GM20431 (cell line): ENCODE data around the gene RHCE.
"Not testable (repeated sequence)": the region's sequence is repeated elsewhere in the genome, so short reads cannot be mapped to it uniquely, and the experiment has no call there.

ENCODE experiments used
- in situ Hi-C: fragments of 300-500 bp; cut with MseI, MboI; formaldehyde crosslinking; loops from one replicate; pipeline ENCODE4 v1.15.0; 2020; ENCODE audit warnings: low sequenced_read_pairs; ENCODE audit not compliant: unreplicated experiment

RHCE gene

GRCh38 chr1:25405731-25406305, 14.8 kb downstream of the RHCE start:
- in situ Hi-C loops, result not testable (repeated sequence)

DNA sequence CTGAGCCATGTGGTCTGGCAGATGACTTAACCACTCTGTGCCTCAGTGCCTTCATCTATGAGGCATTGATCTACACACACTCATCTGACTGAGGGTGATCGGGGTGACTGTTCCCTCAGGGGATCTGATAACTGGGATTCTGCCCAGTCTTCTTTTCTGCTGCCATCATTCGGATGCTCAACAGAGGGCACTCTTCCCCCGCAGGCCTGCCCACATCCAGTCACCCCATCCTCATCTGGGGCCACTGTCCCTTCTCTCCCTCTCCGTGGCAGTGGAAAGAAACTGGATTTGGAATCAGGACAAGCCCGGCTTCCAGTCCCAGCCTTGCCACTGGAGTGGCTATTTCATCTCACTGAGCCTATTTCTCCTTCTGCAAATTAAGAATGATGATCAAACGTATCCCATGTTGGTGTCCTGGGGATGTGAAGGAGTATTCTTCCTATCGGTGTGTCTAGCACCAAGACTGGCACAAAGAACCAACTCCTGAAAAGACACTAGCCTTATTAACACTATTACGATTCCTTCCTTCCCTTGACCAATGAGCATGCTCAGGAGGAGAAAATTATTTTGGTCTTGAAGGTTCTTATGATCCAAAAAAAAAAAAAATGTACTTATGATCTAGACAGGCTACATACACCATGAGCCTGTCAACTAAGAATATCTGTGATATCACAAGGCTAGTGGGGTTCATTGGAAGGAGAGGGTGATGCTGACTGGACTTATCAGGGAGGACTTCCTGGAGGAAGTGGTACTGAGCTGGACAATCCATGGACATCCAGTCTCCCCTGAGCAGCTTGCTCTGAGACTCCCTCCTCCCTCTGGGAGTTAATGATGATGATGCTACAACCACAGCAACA, 17.4 kb downstream of the RHCE start:
- in situ Hi-C loops, result not testable (repeated sequence)

DNA sequence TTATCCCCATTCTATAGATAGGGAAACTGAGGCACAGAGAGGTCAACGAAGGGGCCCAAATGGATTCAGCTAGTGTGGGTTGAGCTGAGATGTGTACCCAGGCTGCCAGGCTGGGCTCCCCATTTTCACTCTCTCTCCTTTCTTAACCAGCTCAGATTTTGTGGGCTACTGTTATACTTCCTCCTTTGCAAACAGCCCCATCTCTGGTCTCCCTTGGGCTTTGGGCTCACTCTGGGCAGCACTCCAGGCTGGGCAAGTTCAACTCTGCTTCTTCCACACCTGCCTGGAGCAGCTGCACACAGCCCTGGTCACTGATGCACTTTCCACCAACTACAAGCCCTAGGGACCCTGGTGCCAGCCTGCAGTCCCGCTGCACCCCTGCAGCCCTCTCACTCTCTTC, 22.5 kb downstream of the RHCE start:
- in situ Hi-C loops, result not testable (repeated sequence)

DNA sequence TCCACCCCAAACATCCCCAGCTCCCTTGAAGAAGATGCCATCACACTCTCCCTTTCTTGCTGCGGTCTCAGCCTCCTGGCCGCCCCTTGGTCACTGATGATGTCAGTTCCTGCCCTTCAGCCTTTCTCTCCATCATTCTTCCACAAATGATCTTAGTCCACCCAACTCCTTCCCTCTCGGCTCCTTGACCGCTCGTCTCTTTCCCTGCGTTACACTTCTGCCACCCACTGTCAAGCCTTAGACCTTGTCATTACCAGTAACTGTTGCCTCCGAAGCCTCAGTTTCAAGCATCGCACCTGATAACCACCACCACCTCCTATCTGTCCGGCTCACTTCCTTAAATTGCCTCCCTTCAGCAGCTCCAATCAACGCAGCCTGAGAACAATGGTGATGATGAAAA, 23.1 kb downstream of the RHCE start:
- in situ Hi-C loops, result not testable (repeated sequence)

GRCh38 chr1:25392841-25393240, 27.8 kb downstream of the RHCE start:
- in situ Hi-C loops, result no loop called here

DNA sequence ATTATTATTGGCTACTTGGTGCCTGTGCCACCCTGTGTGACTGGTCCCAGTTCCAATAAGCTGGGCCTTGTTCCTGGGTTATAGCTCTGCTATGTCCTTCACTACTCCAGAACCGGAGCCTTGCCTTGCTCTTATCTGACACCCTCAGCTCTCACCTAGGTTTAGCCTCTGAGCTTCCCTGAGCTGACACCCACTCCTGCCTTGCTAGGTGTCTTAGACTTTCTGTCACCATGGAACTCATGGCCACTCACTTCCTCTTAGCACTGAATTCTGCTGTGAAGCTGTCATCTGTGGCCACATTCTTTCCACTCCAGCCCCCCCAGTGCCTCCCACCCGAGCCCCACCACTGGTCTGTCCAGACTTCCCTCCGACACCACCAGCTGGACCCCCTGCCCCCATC, 30.9 kb downstream of the RHCE start:
- in situ Hi-C loops, result not testable (repeated sequence)

DNA sequence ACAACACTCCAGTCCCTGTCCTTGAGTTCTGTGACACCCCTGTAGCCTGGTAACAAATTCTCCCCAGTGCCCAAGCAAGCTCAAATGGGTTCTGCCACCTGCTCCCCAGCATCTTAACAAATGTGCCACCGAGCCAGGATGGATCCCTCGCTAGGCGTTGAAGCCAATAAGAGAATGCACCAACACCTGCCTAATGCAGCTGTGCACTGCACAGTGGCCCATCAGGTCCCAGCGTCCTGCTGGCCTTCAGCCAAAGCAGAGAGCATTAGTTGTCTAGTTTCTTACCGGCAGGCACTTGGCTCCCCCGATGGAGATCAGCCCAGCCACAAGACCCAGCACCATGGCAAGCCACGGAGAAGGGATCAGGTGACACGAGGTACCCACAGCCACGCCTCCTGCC, 31.9 kb downstream of the RHCE start:
- in situ Hi-C loops, result not testable (repeated sequence)

GRCh38 chr1:25387096-25387495, 33.5 kb downstream of the RHCE start:
- in situ Hi-C loops, result not testable (repeated sequence)

DNA sequence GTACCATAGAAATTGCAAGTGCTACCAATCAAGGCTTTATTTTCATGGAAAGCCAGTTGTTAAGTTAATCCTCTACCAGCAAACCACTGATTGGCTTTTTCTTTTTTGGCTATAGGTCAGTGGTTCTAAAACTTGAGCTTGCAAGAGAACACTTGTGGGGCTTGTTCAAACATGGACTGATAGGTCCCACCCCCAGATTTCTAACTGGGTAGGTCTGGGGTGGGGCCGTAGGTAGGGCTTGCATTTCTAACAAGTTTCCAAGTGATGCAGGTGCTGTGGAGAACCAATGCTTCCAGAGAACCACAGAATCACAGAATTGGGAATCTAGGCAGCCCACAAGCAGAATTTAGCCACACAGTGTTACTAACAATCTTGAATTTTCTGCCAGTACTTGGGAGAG, 36.8 kb downstream of the RHCE start:
- in situ Hi-C loops, result not testable (repeated sequence)

- in situ Hi-C loops, result not testable (repeated sequence)
These were observed 37.5 kb downstream of the RHCE start for GRCh38 chr1:25383090-25383489.

GRCh38 chr1:25382543-25382942, 38.1 kb downstream of the RHCE start:
- in situ Hi-C loops, result not testable (repeated sequence)

GRCh38 chr1:25378367-25378766, 42.3 kb downstream of the RHCE start:
- in situ Hi-C loops, result not testable (repeated sequence)

- in situ Hi-C loops, result not testable (repeated sequence)
These were observed 48.9 kb downstream of the RHCE start for GRCh38 chr1:25371757-25372156.

- in situ Hi-C loops, result not testable (repeated sequence)
These were observed 50.8 kb downstream of the RHCE start for GRCh38 chr1:25369691-25370271.

- in situ Hi-C loops, result no loop called here
These were observed 51.4 kb downstream of the RHCE start for GRCh38 chr1:25369241-25369640.

- in situ Hi-C loops, result not testable (repeated sequence)
These were observed 57.7 kb downstream of the RHCE start for GRCh38 chr1:25362634-25363559.

DNA sequence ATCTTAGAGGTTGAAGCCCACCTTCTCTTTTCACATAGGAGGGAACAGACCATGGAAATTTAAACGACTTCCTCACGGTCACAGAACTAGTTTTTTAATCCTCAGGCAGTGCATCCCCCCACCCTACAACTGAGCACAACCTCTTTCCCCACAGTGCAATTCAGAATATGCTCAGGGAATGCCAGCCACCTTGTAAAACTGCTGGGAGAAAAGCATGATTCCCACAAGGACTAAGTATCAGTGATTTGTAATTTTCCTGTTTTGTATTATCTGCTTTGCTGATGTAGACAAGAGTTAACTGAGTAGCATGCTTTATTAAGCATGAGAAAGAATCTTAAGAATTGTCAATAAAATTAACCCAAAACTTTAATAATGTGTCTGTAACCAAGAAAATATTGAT, 58.7 kb downstream of the RHCE start:
- in situ Hi-C loops, result no loop called here

DNA sequence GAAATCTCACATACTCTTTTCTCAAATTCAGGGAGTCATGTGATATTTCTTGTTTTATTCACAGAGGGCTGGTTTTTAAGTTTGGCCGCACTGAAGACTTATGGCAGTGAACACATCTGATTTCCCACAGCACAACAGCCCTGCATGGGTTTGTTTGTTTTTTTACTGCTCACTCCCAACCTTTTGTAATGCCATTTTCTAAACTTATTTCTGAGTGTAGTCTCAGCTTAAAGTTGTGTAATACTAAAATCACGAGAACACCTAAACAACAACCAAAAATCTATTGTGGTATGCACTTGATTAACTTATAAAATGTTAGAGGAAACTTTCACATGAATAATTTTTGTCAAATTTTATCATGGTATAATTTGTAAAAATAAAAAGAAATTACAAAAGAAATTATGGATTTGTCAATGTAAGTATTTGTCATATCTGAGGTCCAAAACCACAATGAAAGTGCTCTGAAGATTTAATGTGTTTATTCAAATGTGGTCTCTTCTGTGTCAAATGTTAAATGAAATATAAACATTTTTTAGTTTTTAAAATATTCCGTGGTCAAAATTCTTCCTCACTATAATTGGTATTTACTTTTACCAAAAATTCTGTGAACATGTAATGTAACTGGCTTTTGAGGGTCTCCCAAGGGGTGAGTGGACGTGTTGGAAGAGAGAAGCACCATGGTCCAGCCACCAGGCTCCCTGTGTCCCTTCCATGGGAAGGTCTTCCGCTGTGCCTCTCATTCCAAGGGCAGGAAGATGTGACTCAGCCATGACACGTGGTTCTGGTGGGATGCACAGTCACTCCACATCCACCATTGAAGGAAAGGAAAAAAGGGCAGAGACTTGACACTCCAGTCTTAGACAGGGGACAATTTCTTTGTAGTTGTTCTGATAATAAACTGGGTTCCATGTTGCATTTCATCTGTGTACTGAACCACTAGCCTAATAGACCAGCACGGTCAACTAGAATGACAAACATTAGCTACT, 59.7 kb downstream of the RHCE start:
- in situ Hi-C loops, result no loop called here

GRCh38 chr1:25356848-25357247, 63.8 kb downstream of the RHCE start:
- in situ Hi-C loops, result no loop called here
